ENCODE measurements around the gene COPS9.

COPS9 gene

DNA sequence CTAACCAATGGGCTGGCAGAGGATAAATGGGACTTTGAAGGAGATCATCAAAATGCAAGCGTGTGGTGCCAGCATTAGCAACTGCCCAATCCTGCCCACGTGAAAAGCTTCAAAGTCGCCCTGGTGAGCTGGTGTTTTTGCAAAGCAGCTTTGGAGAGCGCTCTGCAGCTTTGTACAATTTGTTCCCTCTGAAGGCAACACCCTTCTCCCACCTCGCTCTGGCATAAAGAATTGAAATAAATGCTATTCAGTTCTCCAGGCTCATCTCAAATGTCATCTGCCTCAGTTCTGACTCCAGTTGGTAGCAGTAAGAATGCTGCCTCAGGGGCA lies 3.5 kb downstream of the COPS9 start:
- DNase-seq, result no peak

DNA sequence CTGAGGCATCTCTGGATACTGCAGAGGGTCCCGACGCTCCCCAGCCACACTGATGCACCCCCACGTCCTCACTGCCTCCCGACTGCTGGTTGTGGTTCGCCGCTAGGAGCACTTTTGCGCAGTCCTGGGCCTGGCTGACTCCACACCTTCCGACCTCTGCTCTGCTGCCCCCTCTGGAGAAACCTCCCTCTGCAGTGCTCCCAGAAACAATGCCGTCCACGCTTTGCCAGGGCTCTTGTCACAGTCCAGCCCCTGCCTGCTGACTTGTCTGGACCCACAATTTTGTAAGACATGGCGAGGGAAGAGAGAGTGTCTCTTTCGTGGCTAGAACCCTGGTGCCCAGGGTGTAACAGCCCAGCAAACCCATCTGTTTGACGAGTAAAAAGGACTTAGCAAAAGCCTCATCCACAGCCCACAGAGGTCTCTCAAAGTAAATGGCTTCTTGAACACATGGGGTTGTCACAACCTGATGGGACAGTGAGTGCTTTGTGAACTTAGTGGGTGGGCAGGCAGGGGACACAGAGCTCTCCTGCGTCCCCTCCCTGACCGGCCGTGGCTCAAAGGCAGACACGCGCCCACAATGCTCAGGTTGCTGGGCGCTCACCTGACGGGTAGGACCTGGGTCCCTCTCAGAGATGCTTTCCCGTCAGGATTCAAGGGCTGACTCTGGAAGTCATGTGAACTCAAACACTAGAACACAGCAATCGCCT lies 4.0 kb downstream of the COPS9 start:
- no peak for DNase-seq

DNA sequence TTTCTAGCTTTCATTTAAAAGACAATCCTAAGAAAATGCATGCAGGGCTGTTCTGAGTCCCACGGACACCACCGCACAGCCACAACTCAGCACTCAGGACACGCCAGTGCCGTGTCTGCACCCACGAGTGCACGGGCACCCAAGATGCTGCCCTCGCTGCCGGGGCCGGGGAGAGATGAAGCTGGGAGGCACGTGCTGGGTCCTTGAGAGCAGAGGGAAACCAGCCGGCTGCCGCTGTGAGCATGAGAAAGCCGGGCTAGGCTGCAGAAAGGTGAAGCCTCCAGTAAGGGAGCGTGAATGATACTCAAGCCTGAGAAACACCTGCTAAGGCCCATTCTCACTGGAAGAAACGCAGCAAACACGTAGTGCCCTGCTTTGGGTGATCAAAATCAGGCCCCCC lies 4.8 kb downstream of the COPS9 start:
- DNase-seq, result no peak

DNA sequence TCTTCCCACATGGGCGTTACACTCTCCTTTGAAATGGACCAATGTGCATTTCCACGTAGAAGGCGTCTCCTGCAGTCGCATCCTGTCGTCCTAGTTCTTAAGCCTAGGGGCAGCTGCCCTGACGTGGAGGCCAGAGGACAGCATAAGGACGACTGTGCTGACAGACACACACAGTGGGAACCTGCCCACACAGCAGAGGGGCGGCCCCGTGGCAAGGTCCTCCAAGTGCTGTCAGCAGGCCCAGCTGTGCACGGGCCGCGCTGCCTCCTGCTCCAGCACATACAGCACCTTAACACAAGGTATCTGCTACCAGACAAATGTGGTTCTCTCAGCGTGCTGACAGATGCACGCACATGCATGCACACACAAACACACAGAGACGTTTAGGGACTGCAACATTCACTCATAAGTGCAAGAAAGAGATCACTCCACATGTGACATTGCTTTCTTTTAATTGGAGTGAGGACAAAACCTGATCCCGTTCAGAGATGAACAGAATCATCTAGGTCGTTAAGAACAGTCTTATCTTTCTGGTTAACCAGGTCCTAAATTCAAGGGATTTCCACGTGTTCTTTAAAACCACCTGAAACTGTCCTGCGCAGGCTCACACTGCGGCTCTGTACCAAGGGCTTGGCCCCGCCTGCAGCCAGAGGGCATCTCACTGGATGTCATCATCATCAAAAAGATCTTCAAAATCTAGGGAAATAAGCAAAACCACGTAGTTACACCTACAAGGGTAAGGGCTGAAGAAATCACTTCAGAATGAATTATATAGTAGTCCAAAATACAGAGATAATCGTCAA lies 5.5 kb downstream of the COPS9 start:
- DNase-seq, result no peak

DNA sequence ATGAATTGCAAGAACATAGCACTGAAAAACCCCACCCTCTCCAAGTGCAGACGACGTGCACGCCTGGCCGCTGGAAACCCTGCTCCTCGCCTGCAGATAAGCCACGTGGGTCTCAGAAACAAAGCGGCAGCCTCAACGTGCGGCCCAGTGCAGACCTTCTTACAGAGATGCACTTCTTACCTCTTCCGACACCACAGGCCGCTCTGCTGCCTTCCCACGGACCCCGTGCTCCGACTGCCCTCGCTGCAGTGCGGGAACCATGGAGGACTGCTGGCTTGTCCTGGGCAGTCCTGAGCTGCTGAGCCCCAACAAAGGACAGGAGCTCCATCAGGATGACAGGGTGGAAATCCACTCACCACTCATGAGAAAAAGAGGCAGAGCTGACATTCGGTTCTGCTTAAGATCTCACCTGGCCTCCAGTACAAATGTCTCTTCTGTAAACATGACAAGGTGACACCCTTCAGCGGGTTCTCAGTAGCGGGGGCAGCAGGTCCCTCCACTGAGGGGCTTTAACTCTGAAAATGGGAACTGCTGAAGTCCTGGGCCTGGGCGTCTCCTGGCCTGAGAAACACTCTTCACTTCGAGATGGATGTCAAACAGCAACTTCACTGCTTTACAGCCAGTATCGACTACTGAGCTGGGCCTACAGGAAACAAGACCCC lies 6.2 kb downstream of the COPS9 start:
- no peak for DNase-seq

DNA sequence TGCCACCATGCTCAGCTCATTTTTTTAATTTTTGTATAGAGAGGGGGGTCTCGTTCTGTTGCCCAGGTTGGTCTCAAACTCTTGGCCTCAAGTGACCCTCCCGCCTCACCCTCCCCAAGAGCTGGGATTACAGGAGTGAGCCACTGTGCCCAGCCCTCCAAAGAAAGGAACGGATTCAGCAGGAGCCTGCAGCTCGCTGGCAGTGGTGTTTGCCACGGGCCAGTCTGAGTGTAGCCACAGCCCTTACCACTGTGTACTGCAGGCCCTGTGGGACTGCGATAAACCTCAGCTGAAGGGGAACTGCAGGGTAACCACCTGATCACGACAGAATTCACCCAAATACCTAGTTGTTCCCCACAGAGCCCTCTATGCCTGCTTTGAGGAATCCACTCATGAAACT lies 6.8 kb downstream of the COPS9 start:
- no peak for DNase-seq

DNA sequence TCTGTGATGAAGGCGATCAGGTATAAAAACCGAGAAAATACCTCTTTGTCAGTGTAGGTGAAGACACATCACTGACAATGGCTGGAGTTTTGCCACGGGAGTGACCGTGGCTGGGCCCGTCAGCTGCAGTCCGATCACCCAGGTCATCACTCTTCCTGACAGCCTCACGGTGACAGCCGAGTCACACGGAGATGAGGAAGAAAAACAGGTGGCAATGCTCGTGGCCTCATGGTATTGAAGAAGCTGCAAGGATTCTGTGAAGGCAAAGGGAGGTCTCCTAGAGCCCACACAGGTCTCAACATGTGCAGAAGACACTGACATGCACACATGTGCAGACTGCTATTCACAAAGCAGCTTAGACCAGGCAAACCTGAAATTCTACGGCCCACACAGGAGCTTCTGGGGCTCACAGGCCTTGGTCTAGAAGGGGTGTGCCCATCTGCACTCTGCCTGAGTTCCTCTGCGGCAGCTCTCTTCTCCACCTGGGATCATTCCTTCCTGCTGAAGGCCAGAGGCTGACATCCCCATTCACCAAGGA lies 7.4 kb downstream of the COPS9 start:
- DNase-seq, result no peak

DNA sequence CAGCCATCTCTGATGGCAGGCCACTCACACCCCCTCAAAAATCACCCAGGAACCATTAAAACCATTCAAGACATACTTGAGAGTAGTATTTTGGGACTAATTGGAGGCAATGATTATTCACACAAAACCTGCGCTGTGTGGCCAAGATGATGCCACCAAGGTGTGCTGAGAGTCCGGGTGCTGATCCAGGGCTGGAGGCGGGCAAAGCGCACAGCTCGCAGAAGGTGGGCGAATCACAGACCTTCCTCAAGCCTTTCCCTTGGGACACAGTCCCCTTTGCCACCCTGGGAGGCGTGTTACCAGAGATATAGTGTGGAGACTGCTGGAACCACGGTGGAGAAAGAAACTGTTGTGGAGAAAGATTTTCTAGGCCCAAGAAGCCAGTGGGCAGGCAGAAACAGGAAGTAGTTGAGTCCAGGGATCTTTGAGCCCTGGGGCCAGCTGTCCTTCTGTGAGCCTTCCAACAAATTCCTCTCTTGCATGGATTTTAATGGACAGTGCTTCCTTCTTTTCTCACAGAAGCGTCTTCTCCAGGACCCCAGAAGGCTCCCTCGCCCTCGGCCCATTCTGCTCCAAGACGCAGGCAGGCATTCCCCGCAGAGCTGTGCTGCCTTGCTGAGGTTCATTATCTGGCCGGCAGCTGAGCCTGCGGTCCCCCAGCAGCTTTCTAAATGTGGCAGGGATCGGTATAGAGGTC lies 8.0 kb downstream of the COPS9 start:
- DNase-seq, result no peak

DNA sequence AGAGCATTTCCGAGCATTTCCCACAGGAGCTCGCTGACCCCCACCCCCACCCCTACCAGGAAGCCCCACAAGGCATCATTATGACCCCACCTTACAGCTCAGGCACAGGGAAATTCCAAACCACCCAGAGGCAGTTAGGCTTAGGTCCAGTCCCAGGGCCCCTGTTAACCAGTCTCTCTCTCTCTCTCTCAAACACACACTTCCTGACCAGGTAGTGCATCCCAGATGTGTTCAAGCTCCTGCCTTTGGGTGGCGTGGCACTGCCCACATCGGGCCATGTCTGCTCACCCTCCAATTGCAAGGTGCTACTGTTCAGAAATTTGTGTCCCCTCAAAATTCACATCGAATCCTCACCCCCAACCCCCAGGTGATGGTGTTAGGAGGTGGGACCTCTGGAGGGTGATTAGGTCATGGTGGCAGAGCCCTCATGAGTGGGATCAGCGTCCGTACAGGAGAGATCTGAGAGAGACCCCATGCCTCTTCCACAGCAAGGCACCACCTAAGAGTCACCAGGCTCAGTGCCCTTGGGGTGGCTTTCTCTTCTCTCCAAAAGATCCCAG lies 8.8 kb downstream of the COPS9 start:
- no peak for DNase-seq

DNA sequence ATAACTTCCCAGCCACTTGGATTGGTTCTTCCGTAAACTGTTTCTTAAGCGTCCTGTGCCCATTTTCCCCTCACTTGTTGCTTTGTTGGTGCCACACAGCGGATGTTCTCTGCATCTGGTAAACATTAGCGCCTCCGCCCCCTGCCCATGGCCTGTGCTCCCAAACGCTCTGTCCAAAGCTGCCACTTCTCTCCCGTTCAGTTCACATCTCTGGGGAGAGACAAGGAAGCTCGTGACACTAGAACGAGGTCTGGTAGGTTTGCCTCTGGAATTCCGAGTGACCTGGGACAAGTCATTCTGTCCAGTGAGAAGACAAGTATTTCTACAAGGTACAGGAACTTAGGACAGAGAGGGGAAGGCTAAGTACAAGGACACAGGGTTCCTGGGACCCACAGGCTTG lies 9.4 kb downstream of the COPS9 start:
- DNase-seq, result no peak

DNA sequence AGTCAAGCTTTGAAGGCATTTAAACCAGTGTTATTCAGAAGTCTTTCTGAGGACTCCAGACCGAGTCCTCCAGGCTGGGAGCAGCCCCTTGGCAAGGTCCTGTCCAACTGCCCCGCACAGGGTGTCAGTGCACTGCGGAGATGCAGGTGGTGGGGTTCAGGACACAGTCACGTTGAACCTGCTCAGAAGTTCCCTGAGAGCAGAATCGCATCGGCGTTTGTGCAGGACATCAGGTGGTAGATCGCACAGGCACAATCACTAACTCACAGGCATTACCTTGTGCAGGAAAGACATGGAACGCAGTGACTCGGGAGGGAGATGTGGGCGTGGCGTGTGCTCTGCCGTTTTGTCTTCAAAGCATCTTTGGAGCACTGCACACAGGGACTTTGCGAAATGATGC lies 10.4 kb downstream of the COPS9 start:
- DNase-seq, result no peak

DNA sequence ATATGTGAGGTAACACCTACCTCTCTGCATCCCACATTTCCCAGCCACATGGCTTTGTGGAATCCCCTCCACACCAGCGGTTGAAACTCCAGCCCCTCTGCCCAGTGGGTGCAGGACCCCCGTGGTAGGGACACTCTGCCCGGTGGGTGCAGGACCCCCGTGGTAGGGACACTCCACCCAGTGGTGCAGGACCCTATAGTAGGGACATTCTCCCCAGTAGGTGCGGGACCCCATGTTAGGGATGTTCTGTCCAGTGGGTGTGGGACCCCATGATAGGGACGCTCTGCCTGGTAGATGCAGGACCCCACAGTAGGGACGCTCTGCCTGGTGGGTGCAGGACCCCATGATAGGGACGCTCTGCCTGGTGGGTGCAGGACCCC lies 11.5 kb downstream of the COPS9 start:
- DNase-seq, result no peak

DNA sequence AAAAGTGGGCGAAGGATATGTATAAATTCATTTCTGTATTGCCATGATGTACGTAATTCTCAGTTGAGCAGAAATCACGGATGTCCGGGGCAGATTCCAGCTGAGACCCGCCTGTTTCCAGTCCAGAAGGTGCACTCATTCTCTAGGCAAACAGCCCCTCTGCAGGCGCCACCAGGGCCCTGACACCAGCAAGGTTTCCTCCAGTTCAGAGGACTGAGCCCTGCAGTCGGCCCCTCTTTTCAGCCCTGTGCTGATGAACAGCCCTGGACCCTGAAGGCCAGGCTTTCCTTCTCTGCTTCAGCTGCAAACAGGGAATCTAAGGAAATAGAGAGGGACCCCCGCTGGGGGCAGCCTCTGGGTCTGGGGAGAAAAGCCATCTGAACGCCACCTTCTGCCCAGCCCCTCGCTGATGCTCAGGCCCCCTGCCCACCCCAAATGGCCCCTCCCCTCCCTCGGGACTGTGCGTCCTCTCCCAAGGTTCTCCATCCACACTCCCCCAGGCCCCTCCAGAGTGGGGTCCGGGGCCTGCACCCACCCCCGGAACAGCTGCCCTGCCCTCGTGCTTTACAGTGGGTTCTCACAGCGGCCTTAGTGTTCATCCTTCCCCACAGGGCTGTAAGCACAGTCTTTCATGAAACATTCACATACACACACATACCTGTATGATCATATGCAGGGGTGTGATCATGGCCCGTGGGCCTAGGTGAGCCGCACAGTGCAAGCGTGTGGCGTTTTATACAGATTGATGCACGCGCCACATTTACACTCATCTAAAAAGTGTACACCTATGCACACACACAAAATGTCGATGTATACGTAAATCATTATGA lies 12.1 kb downstream of the COPS9 start:
- DNase-seq, result no peak

DNA sequence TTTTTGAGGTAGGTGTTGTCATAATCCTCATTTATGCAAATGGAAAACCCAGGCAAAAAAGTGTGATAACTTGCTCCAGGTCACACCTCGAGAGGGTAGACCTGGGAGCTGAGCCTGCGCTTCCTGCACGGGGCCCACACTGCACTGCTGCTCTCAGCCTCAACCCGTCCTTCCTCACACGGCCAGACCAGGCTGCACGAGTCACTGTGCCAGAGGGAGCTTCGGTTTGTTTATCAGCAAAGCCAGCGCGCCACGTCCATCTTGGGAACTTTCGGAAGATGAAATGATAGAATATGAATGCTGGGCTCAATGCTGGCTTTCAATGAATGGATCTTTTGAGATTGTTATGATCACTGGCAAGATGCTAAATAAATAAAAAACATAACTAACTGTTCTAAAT lies 14.4 kb downstream of the COPS9 start:
- no peak for DNase-seq

DNA sequence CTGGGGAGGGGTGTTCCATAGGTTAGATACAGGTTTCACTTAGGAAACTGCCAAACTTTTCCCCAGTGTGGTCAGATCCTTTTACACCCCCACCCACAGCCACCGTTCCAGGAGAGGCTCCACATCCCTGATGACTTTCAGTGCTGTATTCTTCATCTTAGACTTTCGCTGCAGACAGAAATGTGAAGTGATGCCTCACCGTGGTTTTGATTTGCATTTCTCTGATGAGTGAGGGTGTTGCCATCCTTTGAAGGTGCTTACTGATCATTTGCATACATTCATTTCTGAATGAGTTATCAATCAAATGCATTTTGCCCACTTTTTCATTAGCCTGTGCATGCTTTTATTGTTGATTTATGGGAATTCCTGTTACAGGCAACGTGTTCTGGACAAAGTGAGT lies 14.9 kb downstream of the COPS9 start:
- DNase-seq, result no peak

DNA sequence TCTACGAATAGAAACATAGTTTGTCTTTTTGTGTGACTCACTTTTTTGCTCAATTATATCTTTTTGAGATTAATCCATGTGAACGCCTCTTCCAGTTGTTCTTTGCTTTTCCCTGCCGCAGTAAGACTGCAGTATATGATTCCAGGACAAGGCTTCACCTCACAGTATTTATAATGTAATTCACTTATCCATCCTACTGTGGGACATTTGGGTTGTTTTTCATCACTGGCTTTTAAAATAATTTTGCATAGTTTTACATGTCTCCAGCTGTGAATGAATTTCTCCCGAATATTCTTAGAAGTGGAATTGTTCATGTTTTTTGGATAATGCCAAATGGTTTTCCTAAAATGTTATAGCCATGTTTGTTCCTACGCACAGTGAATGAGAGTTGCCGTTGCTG lies 21.9 kb downstream of the COPS9 start:
- no peak for DNase-seq

DNA sequence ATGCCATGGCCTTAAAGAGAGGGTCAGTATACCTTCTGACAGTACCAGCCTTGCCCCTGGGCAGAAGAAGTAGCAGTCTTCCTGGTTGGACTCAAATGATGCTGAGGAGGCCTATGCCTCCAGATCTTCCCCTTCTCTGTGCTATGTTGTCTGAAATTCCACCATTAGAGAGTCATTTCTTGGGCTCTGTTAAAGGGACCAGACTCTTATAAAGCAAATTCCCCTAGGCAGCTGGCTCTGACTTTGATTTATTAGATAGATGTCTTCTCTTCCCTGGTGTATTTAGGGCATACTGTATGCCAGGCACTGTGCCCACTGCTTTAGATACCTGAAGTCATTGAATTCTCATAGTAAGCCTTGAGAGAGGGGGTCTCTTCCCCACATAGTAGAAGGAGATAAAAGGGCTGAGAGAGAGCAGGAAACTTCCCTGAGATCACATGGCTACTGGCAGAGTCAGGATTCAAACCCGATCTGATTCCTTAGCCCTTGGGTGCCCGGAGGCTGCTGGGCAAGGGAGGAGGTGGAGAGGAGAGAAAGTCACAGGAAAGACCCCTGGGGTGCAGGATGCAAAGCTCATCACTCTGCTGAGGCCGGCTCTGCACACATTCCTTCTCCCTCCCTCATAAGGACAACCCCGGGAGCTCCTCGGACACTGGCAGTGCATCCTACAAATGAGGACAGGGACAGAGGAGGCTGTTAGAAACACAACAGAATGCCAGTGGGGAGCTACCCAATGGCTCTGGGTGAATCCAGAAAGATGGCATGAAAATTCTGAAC lies 23.0 kb downstream of the COPS9 start:
- no peak for DNase-seq

DNA sequence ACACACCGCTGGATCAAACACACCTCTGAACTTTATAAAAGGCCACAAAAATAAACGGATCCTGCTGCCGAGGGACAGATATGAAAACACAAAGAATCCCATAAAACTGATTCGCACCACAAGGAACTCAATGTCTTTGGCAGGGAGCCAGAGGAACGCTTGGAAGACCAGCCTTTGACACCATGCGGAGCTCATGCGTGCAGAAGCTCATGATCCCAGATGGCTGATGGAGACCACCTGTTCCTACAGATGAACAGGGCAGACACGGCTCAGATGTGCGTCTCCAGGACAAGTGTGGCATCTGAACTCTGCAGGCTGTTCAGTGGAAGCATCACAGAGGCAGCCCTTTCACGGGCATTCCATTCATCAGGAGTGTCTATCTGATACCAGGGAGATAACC lies 24.9 kb downstream of the COPS9 start:
- no peak for DNase-seq

DNA sequence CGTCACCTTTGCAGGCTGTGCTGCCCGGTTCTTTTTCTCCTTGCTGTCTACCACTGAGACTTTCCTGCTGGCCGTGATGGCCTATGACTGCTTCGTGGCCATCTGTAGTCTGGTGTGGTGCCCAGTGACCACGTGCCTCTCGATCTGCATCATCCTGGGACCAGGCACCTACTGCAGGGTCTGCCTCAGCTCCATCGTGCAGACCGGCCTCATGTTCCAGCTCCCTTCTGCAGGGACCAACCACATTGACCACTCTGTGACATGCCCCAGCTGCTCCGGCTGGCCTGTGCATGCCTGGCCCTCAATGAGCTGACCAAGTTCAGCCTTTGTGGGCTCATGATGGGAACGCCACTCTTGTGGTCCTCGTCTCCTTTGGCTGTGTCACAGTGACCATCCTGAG lies 26.7 kb downstream of the COPS9 start:
- DNase-seq, result no peak

DNA sequence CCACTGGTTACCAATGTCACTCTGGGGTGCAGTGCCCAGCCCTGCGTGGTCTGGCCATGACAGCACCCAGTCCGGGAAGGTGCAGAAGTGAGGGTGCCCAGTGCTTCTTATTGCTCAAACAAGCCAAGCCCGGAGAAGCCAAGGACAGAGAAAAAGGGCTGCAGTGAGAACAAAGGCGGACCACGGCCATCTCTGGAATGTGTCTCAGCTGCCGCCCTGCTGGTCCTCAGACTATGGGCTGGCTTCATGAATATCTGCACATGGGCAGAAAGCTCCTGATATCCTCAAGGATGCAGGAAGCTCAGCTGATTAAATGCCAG lies 28.7 kb downstream of the COPS9 start:
- DNase-seq, result no peak

DNA sequence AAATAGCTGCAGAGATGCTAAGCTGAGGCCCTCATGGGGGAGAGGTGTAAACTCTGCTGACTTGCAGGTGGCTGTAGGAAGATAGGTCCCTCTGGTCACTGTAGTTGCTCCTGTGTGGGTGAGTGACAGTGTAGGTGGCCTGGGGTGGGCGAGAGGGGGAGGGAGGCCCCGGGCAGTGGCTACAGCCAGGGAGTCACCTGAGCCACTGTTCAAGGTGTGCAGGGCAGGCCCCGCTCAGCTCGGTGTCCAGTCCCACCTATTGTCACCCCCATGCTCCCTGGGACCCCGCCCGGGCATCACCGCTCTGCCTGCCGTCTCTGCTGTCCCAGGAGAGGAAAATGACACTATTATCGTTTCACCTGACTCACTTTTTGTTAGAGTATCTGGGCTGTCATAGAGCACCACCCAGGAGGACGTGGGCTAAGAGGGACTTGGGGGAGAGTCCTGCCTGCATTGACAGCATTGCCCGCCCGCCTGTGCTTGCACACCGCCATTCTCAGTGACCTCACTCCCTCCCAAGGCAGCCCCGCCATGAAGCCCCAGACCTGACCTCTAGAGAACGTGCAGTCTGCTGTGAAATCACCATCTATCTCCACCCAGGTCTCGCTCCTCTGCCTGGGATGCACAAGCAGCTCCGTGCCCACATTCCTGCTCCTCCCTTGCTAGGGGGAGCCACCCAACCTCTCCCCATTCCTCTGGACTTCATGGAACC lies 29.2 kb downstream of the COPS9 start:
- DNase-seq, result no peak

Data from SW 1271 (cell line).